ENCODE measurements around the gene LGALS8.
"Not testable (repeated sequence)": the region's sequence is repeated elsewhere in the genome, so short reads cannot be mapped to it uniquely, and the experiment has no call there.

The LGALS8 gene

DNA sequence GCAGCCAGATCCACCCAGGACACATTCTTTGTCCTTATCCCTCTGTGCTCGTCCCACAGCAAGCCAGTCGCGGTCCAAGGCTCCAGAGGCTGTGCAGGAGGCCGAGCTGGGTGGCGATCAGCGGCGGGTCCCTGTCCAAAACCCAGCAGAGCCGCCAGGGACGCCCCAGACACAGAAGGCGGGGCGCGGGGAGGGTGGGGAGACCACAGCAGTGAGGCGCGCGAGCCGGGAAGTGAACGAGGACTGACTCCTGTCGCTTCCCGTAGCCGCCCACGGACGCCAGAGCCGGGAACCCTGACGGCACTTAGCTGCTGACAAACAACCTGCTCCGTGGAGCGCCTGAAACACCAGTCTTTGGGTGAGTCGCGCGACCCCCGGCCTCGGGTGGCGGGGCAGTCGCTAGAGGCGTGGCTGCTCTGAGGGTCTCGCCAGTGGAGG, at the start of gene LGALS8:
LGALS8 (plus strand) TSS at position 279 of the 438 bp plus-strand sequence. CDS start 2,089 bp downstream, outside the sequence.
- peak; percentile 76 for DNase-seq

- no peak for DNase-seq
These were observed 47.8 kb upstream of the LGALS8 start for GRCh38 chr1:236476019-236476418.

DNA sequence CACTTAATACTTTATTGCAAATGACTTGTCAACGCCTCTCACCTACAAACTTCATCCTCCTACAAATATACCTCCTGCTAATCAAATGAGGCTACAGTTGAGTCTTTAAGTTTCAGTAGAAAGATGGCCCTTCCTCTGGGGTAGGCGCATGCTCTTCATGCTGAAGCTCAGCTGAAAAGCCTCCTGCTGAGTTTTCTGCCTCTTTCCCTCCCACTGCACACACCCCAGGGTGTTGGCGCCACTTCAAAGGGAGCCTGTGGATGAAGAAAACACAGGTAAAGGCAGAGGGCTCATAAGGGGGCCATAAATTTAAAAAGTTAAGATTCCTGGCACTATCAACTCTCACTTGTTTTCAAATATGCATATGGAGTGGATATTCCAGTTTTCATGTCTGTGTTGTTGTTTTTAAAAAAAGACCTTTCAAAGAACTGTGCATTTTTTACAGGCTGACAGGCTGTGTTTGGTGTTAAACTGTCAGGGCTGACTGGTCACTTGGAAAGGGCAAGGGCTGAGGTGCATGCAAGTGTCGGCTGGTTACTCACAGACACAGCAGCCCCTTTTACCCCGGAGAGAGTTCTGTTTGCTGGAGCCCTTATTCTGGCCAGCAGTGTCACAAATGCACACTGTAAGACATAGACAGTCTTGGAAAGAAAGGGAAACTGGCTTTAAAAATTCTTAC, 42.9 kb upstream of the LGALS8 start:
- no peak for DNase-seq

DNA sequence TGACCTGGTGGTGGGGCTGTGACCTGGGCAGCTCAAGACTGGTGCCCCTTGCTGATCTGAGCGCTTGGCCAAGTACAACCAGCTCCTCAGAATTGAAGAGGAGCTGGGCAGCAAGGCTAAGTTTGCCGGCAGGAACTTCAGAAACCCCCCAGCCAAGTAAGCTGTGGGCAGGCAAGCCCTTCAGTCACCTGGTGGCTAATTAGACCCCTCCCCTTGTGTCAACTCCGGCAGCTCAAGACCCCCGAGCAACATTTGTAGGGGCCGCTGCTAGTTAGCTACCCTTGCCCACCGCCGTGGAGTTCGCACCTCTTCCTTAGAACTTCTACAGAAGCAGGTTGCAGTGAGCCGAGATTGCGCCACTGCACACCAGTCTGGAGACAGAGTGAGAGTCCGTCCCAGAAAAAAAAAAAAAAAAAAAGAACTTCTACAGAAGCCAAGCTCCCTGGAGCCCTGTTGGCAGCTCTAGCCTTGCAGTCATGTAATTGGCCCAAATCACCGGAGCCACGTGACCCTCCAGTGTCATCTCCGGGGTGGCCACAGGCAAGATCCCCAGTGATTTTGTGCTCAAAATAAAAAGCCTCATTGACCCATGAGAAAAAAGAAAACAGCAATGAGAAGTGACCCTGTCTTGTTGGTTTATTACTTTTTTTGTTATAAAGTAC, 39.3 kb upstream of the LGALS8 start:
- no peak for DNase-seq

GRCh38 chr1:236486356-236487002, 37.3 kb upstream of the LGALS8 start:
- no peak for DNase-seq

DNA sequence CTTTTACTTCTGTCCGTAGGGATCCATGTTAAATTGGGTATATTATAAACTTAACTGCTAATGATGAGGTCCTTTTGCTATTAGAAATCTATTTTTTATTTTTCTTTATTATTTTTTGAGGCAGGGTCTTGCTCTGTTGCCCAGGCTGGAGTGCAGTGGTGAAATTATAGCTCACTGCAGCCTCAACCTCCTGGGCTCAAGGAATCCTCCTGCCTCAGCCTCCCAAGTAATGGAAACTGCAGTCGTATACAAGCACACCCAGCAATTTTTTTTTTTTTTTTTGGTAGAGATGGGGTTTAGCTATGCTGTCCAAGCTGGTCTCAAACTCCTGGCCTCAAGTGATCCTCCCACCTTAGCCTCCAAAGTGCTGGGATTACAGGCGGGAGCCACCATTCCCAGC, 34.6 kb upstream of the LGALS8 start:
- not testable (repeated sequence) for DNase-seq

DNA sequence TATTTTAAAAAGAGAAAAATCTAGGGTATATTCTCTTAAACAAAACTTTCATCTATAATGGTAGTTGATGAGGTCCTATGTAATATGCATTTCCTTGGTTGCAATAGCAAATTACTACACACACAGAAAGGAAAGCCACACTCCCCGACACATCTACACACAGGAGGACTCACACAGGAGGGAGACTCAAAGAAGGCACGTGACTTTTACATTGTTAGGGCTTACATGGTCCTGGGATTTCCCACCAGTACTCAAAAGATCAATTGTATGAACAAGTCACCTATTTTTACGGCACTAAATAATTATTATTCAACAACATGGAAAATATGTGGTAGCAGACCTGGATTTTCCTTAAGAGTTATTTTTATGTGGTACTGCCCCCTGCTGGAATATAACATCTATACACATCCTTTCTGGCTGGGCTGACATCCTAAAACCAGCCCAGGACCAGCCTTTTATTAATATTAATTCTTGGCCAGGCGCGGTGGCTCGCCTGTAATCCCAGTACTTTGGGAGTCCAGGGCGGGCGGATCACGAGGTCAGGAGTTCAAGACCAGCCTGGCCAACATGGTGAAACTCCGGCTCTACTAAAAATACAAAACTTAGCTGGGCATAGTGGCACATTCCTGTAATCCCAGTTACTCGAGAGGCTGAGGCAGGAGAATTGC, 33.9 kb upstream of the LGALS8 start:
- peak; percentile 47 for DNase-seq

DNA sequence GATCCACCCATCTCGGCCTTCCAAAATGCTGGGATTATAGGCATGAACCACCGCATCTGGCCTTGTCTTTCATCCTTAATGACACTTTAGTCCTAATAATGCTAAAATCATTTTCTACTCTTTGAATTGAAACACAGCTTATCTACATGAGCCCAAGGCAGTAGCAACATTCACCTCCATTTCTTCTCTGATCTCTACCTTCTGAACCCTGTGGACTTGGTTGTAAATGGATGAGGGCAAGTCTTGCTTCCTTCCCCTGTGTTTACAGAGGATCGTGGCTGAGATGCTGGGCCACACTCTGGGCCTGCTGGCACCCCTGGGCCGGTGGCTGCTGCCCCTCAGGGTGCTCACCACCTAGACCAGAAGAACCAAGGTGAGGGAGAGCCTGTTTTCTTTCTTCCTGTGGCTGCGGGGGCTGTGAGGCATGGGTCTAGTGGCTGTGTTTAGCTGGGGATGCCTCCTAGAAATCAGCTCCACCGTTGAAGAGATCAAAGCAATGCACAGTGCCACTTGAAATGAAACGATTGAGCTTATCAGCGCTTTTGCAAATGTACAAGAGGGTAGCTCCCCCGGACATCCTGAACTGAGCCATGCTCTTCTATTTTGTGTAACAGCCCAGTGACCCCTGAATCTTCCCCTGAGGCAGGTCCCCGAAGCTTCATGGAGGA, 32.2 kb upstream of the LGALS8 start:
- DNase-seq: no peak

- no peak for DNase-seq
These were observed 31.4 kb upstream of the LGALS8 start for GRCh38 chr1:236492378-236492777.

DNA sequence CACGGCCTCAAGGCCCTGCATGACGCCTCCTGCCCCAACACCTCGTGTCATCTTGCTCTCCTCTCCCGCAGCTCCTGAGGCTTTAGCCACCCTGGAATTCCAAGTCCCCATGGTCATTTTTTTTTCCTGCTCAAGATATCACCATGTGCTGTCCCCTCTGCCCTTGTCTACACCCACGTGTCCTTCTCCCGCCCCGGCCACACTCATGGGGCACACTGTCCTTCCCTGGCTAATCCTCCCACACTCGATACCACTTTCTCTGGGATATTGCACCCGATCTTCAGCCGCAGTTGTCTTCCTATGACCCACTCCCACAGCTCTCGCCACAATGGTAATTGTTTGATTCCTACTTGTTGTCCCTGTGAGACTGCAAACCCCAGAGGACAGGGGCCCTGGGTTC, 29.7 kb upstream of the LGALS8 start:
- DNase-seq: no peak

GRCh38 chr1:236494586-236495466, 29.0 kb upstream of the LGALS8 start:
- peak; percentile 14 for DNase-seq

DNA sequence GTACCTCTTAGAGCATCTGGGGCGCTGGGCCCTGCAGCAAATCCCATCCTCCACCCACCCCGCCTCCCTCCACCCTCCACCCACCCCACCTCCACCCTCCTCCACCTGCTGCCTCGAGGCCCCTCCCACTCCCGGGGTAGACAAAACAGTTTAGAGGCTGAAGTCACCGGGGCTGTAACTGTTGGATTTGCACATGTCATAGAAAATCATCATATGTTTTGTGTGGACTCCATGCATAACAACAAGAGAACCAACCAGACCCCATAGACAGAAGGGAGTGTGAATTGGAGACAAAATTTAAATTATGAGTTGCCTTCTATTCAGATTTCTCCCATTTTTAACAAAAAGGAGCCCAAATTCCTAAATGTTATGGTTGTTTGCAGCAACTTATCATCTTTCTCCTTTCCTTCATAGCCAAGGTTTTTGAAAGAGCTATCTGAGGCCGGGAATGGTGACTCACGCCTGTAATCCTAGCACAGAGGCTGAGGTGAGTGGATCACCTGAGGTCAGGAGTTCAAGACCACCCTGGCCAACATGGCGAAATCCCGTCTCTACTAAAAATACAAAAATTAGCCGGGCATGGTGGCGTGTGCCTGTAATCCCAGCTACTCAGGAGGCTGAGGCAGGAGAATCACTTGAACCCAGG, 28.2 kb upstream of the LGALS8 start:
- DNase-seq: no peak

- no peak for DNase-seq
These were observed 25.9 kb upstream of the LGALS8 start for GRCh38 chr1:236497908-236498307.

GRCh38 chr1:236501093-236501492, 22.7 kb upstream of the LGALS8 start:
- no peak for DNase-seq

- peak; percentile 35 for DNase-seq
These were observed 21.2 kb upstream of the LGALS8 start for GRCh38 chr1:236502579-236502971.

DNA sequence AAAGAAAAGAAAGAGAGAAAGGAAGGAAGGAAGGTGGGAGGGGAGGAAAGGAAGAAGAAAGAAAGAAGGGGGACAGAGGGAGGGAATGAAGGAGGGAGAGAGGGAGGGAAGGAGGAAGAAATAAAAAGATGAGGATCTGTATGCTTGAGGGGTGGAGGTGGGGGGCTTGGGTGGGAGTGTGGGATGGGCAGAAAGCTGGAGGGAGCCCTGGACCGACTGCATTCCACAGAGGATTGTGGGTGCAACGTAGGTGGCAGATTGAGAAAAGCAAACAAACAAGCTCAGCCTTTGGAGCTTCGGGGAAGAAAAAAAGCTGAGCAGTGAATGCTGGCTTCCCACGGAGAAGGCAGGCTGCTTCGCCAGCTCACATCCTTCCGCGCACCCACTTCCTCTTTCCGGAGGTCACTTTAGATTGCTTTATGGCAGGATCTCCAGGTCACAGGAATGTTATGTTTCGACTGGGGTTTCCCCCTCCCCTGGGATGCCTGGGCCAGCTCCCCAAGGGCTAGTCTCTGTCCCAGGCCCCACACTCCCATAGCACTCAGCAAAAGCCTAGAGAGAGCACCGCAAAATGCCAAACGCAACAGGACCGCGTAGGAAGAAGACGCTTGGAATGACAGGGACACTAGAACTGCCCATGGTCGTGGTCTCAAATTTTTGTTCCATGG, 20.7 kb upstream of the LGALS8 start:
- peak; percentile 57 for DNase-seq

DNA sequence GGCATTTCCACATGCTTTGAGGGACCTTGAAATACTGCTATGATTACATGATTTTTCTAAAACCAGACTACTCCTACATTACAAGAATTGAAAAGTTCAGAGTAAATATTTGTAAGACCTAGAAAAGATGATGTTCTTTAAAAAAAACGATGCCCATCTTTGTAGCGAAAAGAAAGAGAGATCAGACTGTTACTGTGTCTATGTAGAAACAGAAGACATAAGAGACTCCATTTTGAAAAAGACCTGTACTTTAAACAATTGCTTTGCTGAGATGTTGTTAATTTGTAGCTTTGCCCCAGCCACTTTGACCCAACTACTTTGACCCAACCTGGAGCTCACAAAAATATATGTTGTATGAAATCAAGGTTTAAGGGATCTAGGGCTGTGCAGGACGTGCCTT, 19.4 kb upstream of the LGALS8 start:
- not testable (repeated sequence) for DNase-seq

GRCh38 chr1:236507022-236507700, 16.6 kb upstream of the LGALS8 start:
- peak; percentile 22 for DNase-seq

- DNase-seq: no peak
These were observed 15.2 kb upstream of the LGALS8 start for GRCh38 chr1:236508593-236509027.

- DNase-seq: no peak
These were observed 14.6 kb upstream of the LGALS8 start for GRCh38 chr1:236509203-236509602.
